Mesenchymal stem cell (in vitro differentiated cells and primary cell): Measurements from ENCODE around the gene FAM25A.

ENCODE experiments used
- DNase-seq: peaks from one replicate; pipeline ENCODE4 v3.0.0-alpha.2; 2013
- H2AFZ ChIP-seq: one replicate; pipeline ENCODE4 v1.6.1; 2013; ENCODE audit warnings: low read depth, mild to moderate bottlenecking, control low read depth, inconsistent platforms, low read length, moderate library complexity
- H2AK5ac ChIP-seq: 2 replicates; pipeline ENCODE4 v1.6.1; 2013; ENCODE audit warnings: low read length, moderate library complexity, mild to moderate bottlenecking, inconsistent platforms; ENCODE audit not compliant: severe bottlenecking
- H2BK120ac ChIP-seq: one replicate; pipeline ENCODE4 v1.6.1; 2013; ENCODE audit warnings: low read depth, mild to moderate bottlenecking, inconsistent platforms, low read length, moderate library complexity
- H2BK12ac ChIP-seq, 2 experiments: one replicate each; pipeline ENCODE4 v1.6.1; 2013; ENCODE audit warnings: inconsistent platforms in 2 of 2, low read length in 2 of 2, mild to moderate bottlenecking in 2 of 2, moderate library complexity in 2 of 2, control low read depth in 1 of 2
- H2BK15ac ChIP-seq: one replicate; pipeline ENCODE4 v1.6.1; 2013; ENCODE audit warnings: mild to moderate bottlenecking, low read depth, inconsistent platforms; ENCODE audit not compliant: poor library complexity, severe bottlenecking
- H2BK5ac ChIP-seq: 2 replicates; pipeline ENCODE4 v1.6.1; 2013; ENCODE audit warnings: low read depth, mild to moderate bottlenecking, low read length, control low read depth, inconsistent platforms; ENCODE audit not compliant: poor library complexity, severe bottlenecking
- H3K14ac ChIP-seq, 2 experiments: one replicate each; pipeline ENCODE4 v1.6.1; 2013; ENCODE audit warnings: inconsistent platforms in 2 of 2, low read length in 2 of 2, control low read depth in 1 of 2, mild to moderate bottlenecking in 1 of 2, moderate library complexity in 1 of 2
- H3K18ac ChIP-seq, 2 experiments: one replicate each; pipeline ENCODE4 v1.6.1; 2013; ENCODE audit warnings: inconsistent platforms in 2 of 2, low read length in 2 of 2, control low read depth in 1 of 2, low read depth in 1 of 2, mild to moderate bottlenecking in 1 of 2
- H3K23ac ChIP-seq, 2 experiments: one replicate each; pipeline ENCODE4 v1.6.1; 2013; ENCODE audit warnings: inconsistent platforms in 2 of 2, low read length in 2 of 2, mild to moderate bottlenecking in 2 of 2, moderate library complexity in 2 of 2, control low read depth in 1 of 2
- H3K27ac ChIP-seq: 2 replicates; pipeline ENCODE4 v1.5.1; 2013; ENCODE audit warnings: mild to moderate bottlenecking, moderate library complexity, low read length, control low read depth, inconsistent platforms; ENCODE audit not compliant: poor library complexity, severe bottlenecking
- H3K27me3 ChIP-seq, 2 experiments: 2 replicates each; pipeline versions ENCODE4 v1.6.1 to v1.7.0; 2013; ENCODE audit warnings: low read length in 2 of 2, mild to moderate bottlenecking in 2 of 2, moderate library complexity in 2 of 2, control low read depth in 1 of 2, inconsistent platforms in 1 of 2; ENCODE audit not compliant: control insufficient read depth in 1 of 2, insufficient read depth in 1 of 2
- H3K36me3 ChIP-seq, 2 experiments: 2 replicates each; pipeline versions ENCODE4 v1.6.1 to v1.7.0; 2013; ENCODE audit warnings: low read length in 2 of 2, control low read depth in 1 of 2, inconsistent platforms in 1 of 2, low read depth in 1 of 2, mild to moderate bottlenecking in 1 of 2; ENCODE audit not compliant: insufficient read depth in 2 of 2, control insufficient read depth in 1 of 2
- H3K4ac ChIP-seq, 2 experiments: one replicate each; pipeline ENCODE4 v1.6.1; 2013; ENCODE audit warnings: inconsistent platforms in 2 of 2, low read length in 2 of 2, mild to moderate bottlenecking in 2 of 2, moderate library complexity in 2 of 2, control low read depth in 1 of 2, low read depth in 1 of 2
- H3K4me1 ChIP-seq: 2 replicates; pipeline ENCODE4 v1.6.1; 2013; ENCODE audit warnings: low read depth, low read length, control low read depth; ENCODE audit not compliant: control insufficient read depth, insufficient read depth
- H3K4me2 ChIP-seq: 2 replicates; pipeline ENCODE4 v1.6.1; 2013; ENCODE audit warnings: low read length, mild to moderate bottlenecking, inconsistent platforms; ENCODE audit not compliant: poor library complexity, severe bottlenecking
- H3K4me3 ChIP-seq, 2 experiments: 2 replicates each; pipeline versions ENCODE4 v1.5.1 to v1.7.0; 2013; ENCODE audit warnings: low read length in 2 of 2, mild to moderate bottlenecking in 2 of 2, control low read depth in 1 of 2, low read depth in 1 of 2; ENCODE audit not compliant: insufficient read depth in 1 of 2
- H3K79me1 ChIP-seq: replicated peaks from 2 replicates; pipeline ENCODE4 v1.6.1; 2013; ENCODE audit warnings: mild to moderate bottlenecking, control low read depth, low read length, inconsistent platforms; ENCODE audit not compliant: poor library complexity, severe bottlenecking
- H3K9ac ChIP-seq: 2 replicates; pipeline ENCODE4 v1.7.0; 2013; ENCODE audit warnings: mild to moderate bottlenecking, low read length, moderate library complexity
- H3K9me3 ChIP-seq: 2 replicates; pipeline ENCODE4 v1.7.0; 2013; ENCODE audit warnings: mild to moderate bottlenecking, low read length; ENCODE audit not compliant: control insufficient read depth
- H4K8ac ChIP-seq: one replicate; pipeline ENCODE4 v1.6.1; 2013; ENCODE audit warnings: inconsistent platforms, mild to moderate bottlenecking, low read length, moderate library complexity
- H4K91ac ChIP-seq: one replicate; pipeline ENCODE4 v1.6.1; 2013; ENCODE audit warnings: mild to moderate bottlenecking, low read length, inconsistent platforms
- WGBS: methylation state at CpG from one replicate; pipeline ENCODE4 v1.1.7; 2013; ENCODE audit warnings: mixed read lengths; 5-methylcytosine and 5-hydroxymethylcytosine counted together

Gene FAM25A

DNA sequence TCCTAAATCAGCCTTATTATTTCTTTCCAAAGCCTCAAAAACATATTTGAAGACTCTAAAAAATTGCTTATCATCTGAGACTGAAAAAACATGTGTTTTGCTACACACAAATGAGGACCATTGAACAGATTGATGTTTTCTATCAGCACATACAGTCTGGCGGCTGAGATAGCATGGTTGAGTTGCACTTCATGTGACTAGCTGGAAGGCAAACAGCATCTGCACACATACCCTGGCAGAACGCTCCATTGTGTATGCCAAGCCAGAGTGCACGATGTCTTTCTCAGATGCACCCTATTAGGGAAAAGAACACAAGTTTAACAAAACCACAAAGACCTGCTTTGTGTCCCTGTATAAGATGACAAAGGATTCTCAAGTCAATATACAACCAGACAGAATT, 33.0 kb downstream of the FAM25A start:
- no peak overlapping the region for H4K91ac ChIP-seq
- no peak overlapping the region for H3K14ac ChIP-seq
- H3K4ac ChIP-seq = no peak overlapping the region
- H3K4me1 ChIP-seq = peaks cover 5% of the 10 kb centered on the region
- no peak overlapping the region for H3K18ac ChIP-seq
- no peak for DNase-seq
- H3K79me1 ChIP-seq = peaks cover 3% of the 10 kb centered on the region
- 97% methylated on average over 3 of the region's 3 CpGs for WGBS
- no peak overlapping the region for H2AFZ ChIP-seq
- H3K27me3 ChIP-seq = no peaks in the 10 kb centered on the region
- H4K8ac ChIP-seq = no peak overlapping the region
- no peak overlapping the region for H2BK120ac ChIP-seq
- H3K36me3 ChIP-seq = peaks cover 31 to 86% of the 10 kb centered on the region in 2 experiments
- no peak overlapping the region for H2BK5ac ChIP-seq
- H2AK5ac ChIP-seq = no peak overlapping the region
- H3K23ac ChIP-seq = no peak overlapping the region
- H2BK15ac ChIP-seq = no peak overlapping the region
- H3K4me2 ChIP-seq = no peak overlapping the region
- no peak overlapping the region for H3K4me3 ChIP-seq
- no peak overlapping the region for H3K27ac ChIP-seq
- no peak overlapping the region for H3K9ac ChIP-seq
- no peak overlapping the region for H2BK12ac ChIP-seq
- H3K9me3 ChIP-seq = no peaks in the 10 kb centered on the region

DNA sequence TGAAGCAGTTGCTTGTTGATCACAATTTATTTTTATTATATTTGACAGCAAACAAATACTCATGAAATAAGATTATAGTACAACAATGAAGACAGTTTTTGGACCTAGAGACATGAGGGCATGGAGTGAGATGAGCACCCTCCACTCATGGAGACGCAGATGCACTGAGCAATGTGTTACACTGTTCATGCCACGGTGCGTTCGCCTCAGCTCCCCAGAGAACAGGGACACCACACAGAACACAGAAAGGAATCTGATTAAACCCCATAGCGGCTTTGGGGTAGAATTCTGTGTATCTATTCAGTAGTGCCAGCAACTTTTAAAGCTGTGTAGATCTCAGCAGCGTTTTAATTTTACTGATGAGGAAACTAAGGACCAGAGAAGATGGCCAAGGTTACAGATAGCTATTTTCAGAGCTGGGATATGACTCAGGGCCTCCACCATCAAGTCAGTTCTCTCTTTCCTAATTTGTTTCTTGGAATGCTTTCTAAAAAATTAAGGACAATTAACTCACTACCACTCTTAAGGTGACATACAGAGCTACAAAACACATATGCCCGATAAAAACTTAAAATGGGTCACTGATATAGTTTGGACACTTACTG, 33.6 kb downstream of the FAM25A start:
- H3K9ac ChIP-seq = no peak overlapping the region
- no peak overlapping the region for H2AK5ac ChIP-seq
- no peaks in the 10 kb centered on the region for H3K9me3 ChIP-seq
- no peaks in the 10 kb centered on the region for H3K27me3 ChIP-seq
- no peak overlapping the region for H4K91ac ChIP-seq
- peaks cover 3% of the 10 kb centered on the region for H3K79me1 ChIP-seq
- no peak overlapping the region for H2BK12ac ChIP-seq
- no peak overlapping the region for H2BK5ac ChIP-seq
- H3K23ac ChIP-seq = no peak overlapping the region
- no peak overlapping the region for H4K8ac ChIP-seq
- peak; percentile 6 for DNase-seq
- H2BK15ac ChIP-seq = no peak overlapping the region
- H2AFZ ChIP-seq = no peak overlapping the region
- no peak overlapping the region for H3K14ac ChIP-seq
- H3K4me3 ChIP-seq = no peak overlapping the region
- peaks cover 5% of the 10 kb centered on the region for H3K4me1 ChIP-seq
- H3K4me2 ChIP-seq = no peak overlapping the region
- H3K4ac ChIP-seq = no peak overlapping the region
- no peak overlapping the region for H2BK120ac ChIP-seq
- H3K27ac ChIP-seq = no peak overlapping the region
- peaks cover 32 to 87% of the 10 kb centered on the region in 2 experiments for H3K36me3 ChIP-seq
- 95% methylated on average over 3 of the region's 7 CpGs for whole genome bisulfite sequencing
- no peak overlapping the region for H3K18ac ChIP-seq

DNA sequence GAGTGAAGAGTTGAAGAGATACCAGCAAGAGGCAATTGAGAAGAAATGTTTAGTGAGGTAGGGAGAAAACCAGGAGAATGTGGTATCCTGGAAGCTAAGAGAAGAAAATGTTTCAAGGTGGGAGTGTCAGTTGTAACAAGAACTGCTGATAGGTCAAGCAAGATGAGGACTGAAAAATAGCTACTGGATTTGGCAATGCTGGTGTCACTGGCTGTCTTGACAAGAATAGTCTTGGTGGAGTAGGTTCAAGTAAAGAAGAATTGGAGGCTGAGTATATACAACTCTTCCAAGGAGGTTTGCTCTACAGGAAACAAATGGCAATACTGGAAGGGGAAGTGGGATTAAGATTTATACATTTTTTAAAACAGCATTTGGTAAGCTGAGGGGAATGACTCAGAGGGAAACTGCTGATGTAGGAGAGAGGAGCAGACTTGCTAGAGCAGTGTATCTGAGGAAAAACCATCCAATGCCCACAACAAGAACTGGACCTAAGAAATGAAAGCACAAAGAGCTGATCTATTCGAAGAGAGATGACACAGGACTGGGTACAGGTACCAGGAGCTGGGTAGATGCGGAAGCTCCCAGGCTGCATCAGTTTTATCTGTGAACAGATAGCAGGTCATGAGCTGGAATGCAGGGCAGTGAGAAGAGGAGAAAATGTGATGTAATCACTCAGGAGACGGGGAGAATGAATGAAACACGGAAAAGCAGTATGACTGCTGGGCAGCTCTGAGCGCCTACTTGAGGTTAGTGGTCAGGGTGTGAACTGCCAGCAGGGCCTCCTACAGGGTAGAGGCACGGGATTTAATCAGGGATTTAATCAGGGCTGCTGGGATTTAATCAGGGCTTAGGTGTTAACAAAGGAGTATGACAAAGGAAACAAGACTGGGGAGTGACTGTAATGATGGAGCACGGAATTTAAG, 34.5 kb downstream of the FAM25A start:
- H2AK5ac ChIP-seq = peak overlapping the region; percentile 64
- peak overlapping the region; percentile 61 to 86 for H3K18ac ChIP-seq
- no peak overlapping the region for H2BK5ac ChIP-seq
- H3K4me1 ChIP-seq = peaks cover 5% of the 10 kb centered on the region
- peak overlapping the region; percentile 59 for H4K91ac ChIP-seq
- H3K9ac ChIP-seq = peak overlapping the region; percentile 70
- no peaks in the 10 kb centered on the region for H3K9me3 ChIP-seq
- peak overlapping the region in 1 of 2 experiments; percentile 32 for H2BK12ac ChIP-seq
- peak; percentile 89 for DNase-seq
- no peak overlapping the region for H2BK120ac ChIP-seq
- H2BK15ac ChIP-seq = no peak overlapping the region
- H3K27me3 ChIP-seq = no peaks in the 10 kb centered on the region
- peak overlapping the region in 1 of 2 experiments; percentile 11 for H3K4me3 ChIP-seq
- peak overlapping the region in 1 of 2 experiments; percentile 24 for H3K4ac ChIP-seq
- no peak overlapping the region for H4K8ac ChIP-seq
- H3K36me3 ChIP-seq = peaks cover 26 to 89% of the 10 kb centered on the region in 2 experiments
- H3K27ac ChIP-seq = peak overlapping the region; percentile 66
- no peak overlapping the region for H3K14ac ChIP-seq
- peaks cover 3% of the 10 kb centered on the region for H3K79me1 ChIP-seq
- 42% methylated on average over 7 of the region's 7 CpGs for WGBS
- H3K23ac ChIP-seq = no peak overlapping the region
- H3K4me2 ChIP-seq = no peak overlapping the region
- no peak overlapping the region for H2AFZ ChIP-seq

DNA sequence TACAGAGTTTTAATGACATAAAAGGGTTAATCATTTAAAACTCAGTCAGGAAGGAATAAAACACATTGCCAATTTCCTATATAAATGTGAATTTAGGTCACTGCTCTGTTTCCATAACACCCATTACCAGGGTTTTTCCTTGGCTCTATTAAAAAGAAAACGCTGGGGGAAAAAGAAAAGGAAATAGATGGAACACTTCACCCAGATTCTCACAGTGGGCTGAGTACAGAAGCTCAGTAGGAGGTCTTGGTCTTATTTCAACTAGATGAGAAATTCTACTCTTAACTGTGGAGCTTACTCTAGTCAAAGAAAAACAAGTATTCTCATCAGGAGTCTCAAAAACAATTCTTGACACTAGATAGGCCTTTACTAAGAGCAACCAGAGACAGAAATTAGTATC, 38.1 kb downstream of the FAM25A start:
- no peak overlapping the region for H2BK12ac ChIP-seq
- WGBS = no CpG with 5 or more reads among the region's 1 CpG

More for the DNA sequence above, 38.1 kb downstream of the FAM25A start:
- H3K4me3 ChIP-seq = no peak overlapping the region
- no peak overlapping the region for H3K18ac ChIP-seq
- no peaks in the 10 kb centered on the region for H3K9me3 ChIP-seq
- H2AFZ ChIP-seq = no peak overlapping the region
- H4K91ac ChIP-seq = no peak overlapping the region
- no peak overlapping the region for H2BK120ac ChIP-seq
- no peak overlapping the region for H3K4ac ChIP-seq
- no peak overlapping the region for H3K27ac ChIP-seq
- H3K36me3 ChIP-seq = peaks cover 26 to 89% of the 10 kb centered on the region in 2 experiments
- H2BK5ac ChIP-seq = no peak overlapping the region
- H3K4me2 ChIP-seq = no peak overlapping the region
- no peak overlapping the region for H3K14ac ChIP-seq
- no peak overlapping the region for H2BK15ac ChIP-seq
- no peak overlapping the region for H3K23ac ChIP-seq
- peaks cover 5% of the 10 kb centered on the region for H3K4me1 ChIP-seq
- H2AK5ac ChIP-seq = no peak overlapping the region
- no peak for DNase-seq
- no peak overlapping the region for H4K8ac ChIP-seq
- peak overlapping the region; percentile 22 for H3K9ac ChIP-seq
- H3K79me1 ChIP-seq = peaks cover 8% of the 10 kb centered on the region
- no peaks in the 10 kb centered on the region for H3K27me3 ChIP-seq
